Kidney (tissue), 14 donors: ENCODE results near the gene NAT9. TPM values are rescaled to one million over a fixed set of nuclear protein-coding genes. Genes with fewer than 3 reads are reported as not detected.

Experiments used
- DNase-seq, 5 donors: peaks; one replicate each; pipeline ENCODE4 v3.0.0-alpha.2; 2013 to 2020
- FAIRE-seq: peaks from 2 replicates; lab custom pipeline; 2012; peaks lifted over from hg19 to GRCh38; lab: Jason Lieb, UNC
- H3K27ac ChIP-seq, 2 donors: one replicate each; pipeline ENCODE4 v1.7.0; 2013; ENCODE audit warnings: low read depth in 2 of 2, low read length in 2 of 2, inconsistent platforms in 1 of 2
- H3K27me3 ChIP-seq: one replicate; pipeline ENCODE4 v1.7.1; 2013; ENCODE audit warnings: low read length, inconsistent platforms; ENCODE audit not compliant: control insufficient read depth, insufficient read depth
- H3K36me3 ChIP-seq, 3 donors: one replicate each; pipeline versions ENCODE4 v1.7.0 to v1.7.1; 2013; ENCODE audit warnings: low read length in 3 of 3, control low read depth in 1 of 3, inconsistent platforms in 1 of 3; ENCODE audit not compliant: insufficient read depth in 3 of 3, control insufficient read depth in 2 of 3
- H3K4me1 ChIP-seq, 3 donors: one replicate each; pipeline versions ENCODE4 v1.7.0 to v1.7.1; 2013; ENCODE audit warnings: low read length in 3 of 3, inconsistent platforms in 1 of 3, low read depth in 1 of 3; ENCODE audit not compliant: control insufficient read depth in 2 of 3, insufficient read depth in 2 of 3
- H3K4me3 ChIP-seq, 3 donors: one replicate each; pipeline versions ENCODE4 v1.7.0 to v1.8.1; 2013; ENCODE audit warnings: low read length in 3 of 3, control low read depth in 1 of 3, inconsistent platforms in 1 of 3
- H3K9ac ChIP-seq, 3 donors: one replicate each; pipeline versions ENCODE4 v1.7.0 to v1.7.1; 2013; ENCODE audit warnings: low read length in 3 of 3, control low read depth in 1 of 3, inconsistent platforms in 1 of 3
- H3K9me3 ChIP-seq, 3 donors: one replicate each; pipeline versions ENCODE4 v1.7.0 to v1.7.1; 2013; ENCODE audit warnings: low read length in 3 of 3, control low read depth in 1 of 3, inconsistent platforms in 1 of 3; ENCODE audit not compliant: control insufficient read depth in 2 of 3, insufficient read depth in 1 of 3
- CTCF ChIP-seq: IDR thresholded peaks from 3 replicates; pipeline ENCODE4 v1.5.1; 2012; ENCODE audit warnings: mild to moderate bottlenecking, moderate library complexity, borderline replicate concordance; ENCODE audit not compliant: insufficient read depth; ENCODE audit errors: extremely low read depth
- intact Hi-C: fragments of 100-400 bp; cut with DNase I; formaldehyde crosslinking; loops from one replicate; pipeline ENCODE4 v1.11.1; 2022
- polyA plus RNA-seq: library from polyadenylated mRNA; stranded (reverse); fragments of 350-450 nt; fragmentation: Illumina TruSeq; extraction: RNeasy Lipid Tissue Mini Kit (QIAGEN cat#74804); gene quantifications from one replicate; pipeline ENCODE4 v1.2.3, GENCODE V29; 2014; ENCODE audit warnings: low read depth, low replicate concordance; ENCODE audit not compliant: insufficient read depth
- total RNA-seq: library from RNA; stranded (reverse); fragmentation: NEBNext Ultra II Directional; extraction: Animal tissue kit (Norgen Biotek cat#: 25700); gene quantifications from one replicate; pipeline ENCODE4 v1.2.1, GENCODE V29; 2021
- donor health status: control.
- donor health status: control.
- donor health status: control.
- donor health status: control.
- donor health status: control.
- donor health status: DM: yes; HTN: yes; CAD: no.
- donor health status: Normal renal cell carcinoma (clear cell type).

The NAT9 gene
- total and polyA plus RNA-seq, 2 donors from 2014 or later = 33.5 to 41.5 TPM

DNA sequence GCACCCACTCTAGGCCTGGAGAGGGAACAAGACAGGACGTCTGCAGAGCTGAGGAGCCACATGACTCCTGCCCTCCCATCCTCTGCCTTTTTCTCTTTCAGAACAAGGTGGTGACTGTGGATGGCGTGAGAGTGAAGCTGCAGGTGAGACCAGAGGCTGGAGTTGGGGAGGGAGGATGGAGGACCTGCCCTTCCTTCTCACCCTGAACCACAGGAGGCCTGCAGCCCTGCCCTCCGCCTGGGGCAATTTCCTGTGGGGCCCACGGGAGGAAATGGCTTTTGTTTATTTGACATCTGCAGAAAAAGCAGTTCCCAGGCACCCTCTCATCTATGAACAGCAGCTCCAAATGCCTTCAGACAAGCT lies 34.0 kb downstream of the NAT9 start:
- Histone ChIP-seq H3K9me3 (no peaks in the 10 kb centered on the region), H3K4me3 (no peak overlapping the region), H3K4me1 (peaks cover 0 to 27% (median 3%) of the 10 kb centered on the region in 3 donors), H3K27me3 (no peaks in the 10 kb centered on the region), H3K36me3 (no peaks in the 10 kb centered on the region), H3K27ac (no peak overlapping the region), H3K9ac (no peak overlapping the region)
- no peak for FAIRE-seq
- TF ChIP-seq CTCF = no peak
- DNase-seq = no peak
- intact Hi-C loops = loop anchor here (10.0 kb wide), 1 partner anchor 123 kb away; no protein-coding TSS in a partner anchor

DNA sequence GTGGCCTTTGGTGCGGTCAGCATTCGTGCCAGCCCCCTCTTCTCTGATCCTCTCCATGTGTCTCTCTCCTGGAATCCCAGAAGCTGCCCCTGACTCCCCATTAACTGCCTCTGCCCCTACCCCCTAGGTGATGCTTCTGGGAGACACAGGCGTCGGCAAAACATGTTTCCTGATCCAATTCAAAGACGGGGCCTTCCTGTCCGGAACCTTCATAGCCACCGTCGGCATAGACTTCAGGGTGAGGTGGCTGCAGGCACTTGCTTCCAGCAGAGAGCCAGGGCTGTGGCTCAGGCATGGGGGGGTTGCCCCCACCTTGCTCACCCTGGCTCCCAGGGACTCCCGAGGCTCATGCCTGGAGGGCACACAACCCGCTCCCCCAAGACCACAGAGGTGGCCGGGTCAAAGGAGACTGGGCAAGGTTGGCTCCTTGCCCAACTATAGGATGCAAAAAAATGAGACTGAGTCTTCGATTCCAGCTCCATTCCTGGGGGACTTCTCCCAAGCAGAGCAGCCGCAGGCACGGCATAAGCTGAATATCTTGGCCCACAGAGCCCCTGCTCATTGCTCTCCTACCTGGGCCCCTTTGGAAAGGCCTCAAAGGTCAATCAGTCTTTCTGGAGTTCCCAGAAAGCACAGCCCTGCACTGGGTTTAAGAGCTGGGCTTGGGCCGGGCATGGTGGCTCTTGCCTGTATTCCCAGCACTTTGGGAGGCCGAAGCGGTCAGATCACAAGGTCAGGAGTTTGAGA lies 35.3 kb downstream of the NAT9 start:
- DNase-seq (no peak), FAIRE-seq (no peak)
- H3K27ac ChIP-seq = no peak overlapping the region
- no peak overlapping the region for H3K9ac ChIP-seq
- no peak overlapping the region for H3K4me3 ChIP-seq
- no peaks in the 10 kb centered on the region for H3K36me3 ChIP-seq
- H3K4me1 ChIP-seq = peaks cover 0 to 20% (median 0%) of the 10 kb centered on the region in 3 donors
- no peaks in the 10 kb centered on the region for H3K9me3 ChIP-seq
- H3K27me3 ChIP-seq = no peaks in the 10 kb centered on the region
- no peak for TF ChIP-seq CTCF
- intact Hi-C loops = loop anchor here (10.0 kb wide), 1 partner anchor 124 kb away; no protein-coding TSS in a partner anchor

DNA sequence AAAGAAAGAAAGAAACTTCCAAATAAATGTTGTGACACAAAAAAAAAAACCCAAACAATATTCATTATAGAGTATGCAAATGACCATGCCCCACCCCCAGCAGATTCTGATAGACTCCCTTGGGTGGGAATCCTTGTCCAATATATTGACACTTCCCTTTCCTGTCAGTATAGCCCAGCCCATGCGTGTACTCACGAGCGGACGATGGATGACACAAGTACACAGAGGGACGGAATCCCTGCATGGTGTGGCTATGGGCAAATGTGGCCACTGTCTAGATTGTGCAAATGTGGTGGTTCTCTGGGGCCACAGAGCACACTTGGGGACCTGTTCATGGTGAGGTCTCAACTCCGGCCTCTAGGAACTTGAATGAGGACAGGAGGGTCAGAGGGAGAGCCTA lies 36.0 kb downstream of the NAT9 start:
- Histone ChIP-seq H3K36me3 (no peaks in the 10 kb centered on the region), H3K27ac (no peak overlapping the region), H3K9me3 (no peaks in the 10 kb centered on the region), H3K9ac (no peak overlapping the region), H3K4me1 (peaks cover 0 to 18% (median 0%) of the 10 kb centered on the region in 3 donors), H3K27me3 (no peaks in the 10 kb centered on the region), H3K4me3 (no peak overlapping the region)
- FAIRE-seq = no peak
- intact Hi-C loops = loop anchor here (10.0 kb wide), 1 partner anchor 125 kb away; no protein-coding TSS in a partner anchor
- no peak for TF ChIP-seq CTCF
- no peak for DNase-seq
